Endothelial cell of umbilical vein (primary cell): ENCODE results near the gene TAAR9. TPM values are rescaled to one million over a fixed set of nuclear protein-coding genes. Genes with fewer than 3 reads are reported as not detected.
A peak's percentile ranks its signal among the peaks of the same experiment; 100 is the strongest.
"Not testable (repeated sequence)": the region's sequence is repeated elsewhere in the genome, so short reads cannot be mapped to it uniquely, and the experiment has no call there.

ENCODE experiments used
- BruUV-seq: library from RNA; stranded (reverse); fragments of 400-500 nt; replicated peaks from 2 replicates; lab custom pipeline; 2021; lab: Mats Ljungman, UMichigan
- CTCF ChIA-PET: fragments of 300-600, 350-600 bp; sonication (Branson Sonifier 250); formaldehyde crosslinking; loops from one replicate; lab custom pipeline; 2021; ENCODE audit warnings: antibody characterized with exemption, inconsistent platforms; lab: Charles Lee
- POLR2A ChIA-PET: fragments of 300-600, 350-600 bp; sonication (Branson Sonifier 250); formaldehyde crosslinking; loops from one replicate; lab custom pipeline; 2021; ENCODE audit warnings: antibody characterized with exemption, inconsistent platforms; lab: Charles Lee
- DNase-seq: peaks from one replicate; pipeline ENCODE4 v3.0.0-alpha.2; 2011; ENCODE audit warnings: low read depth, low spot score
- FAIRE-seq: peaks from 2 replicates; lab custom pipeline; 2011; peaks lifted over from hg19 to GRCh38; lab: Jason Lieb, UNC
- H2AFZ ChIP-seq: 2 replicates; pipeline ENCODE4 v1.6.0; 2012; ENCODE audit warnings: low read depth, low read length, control low read depth, inconsistent platforms
- H3K27ac ChIP-seq: 2 replicates; pipeline ENCODE4 v1.5.1; 2011; ENCODE audit warnings: low read depth, mild to moderate bottlenecking, control low read depth, low read length, moderate library complexity; ENCODE audit not compliant: insufficient read depth
- H3K27me3 ChIP-seq, 2 experiments: 2 replicates each; pipeline versions ENCODE4 v1.6.0 to v1.6.1; 2011; ENCODE audit warnings: low read length in 2 of 2, mixed read lengths in 1 of 2; ENCODE audit not compliant: control insufficient read depth in 2 of 2, insufficient read depth in 2 of 2
- H3K36me3 ChIP-seq, 2 experiments: 2 replicates in 1 of 2; 3 replicates in 1 of 2; pipeline ENCODE4 v1.5.1; 2011; ENCODE audit warnings: low read length in 2 of 2, mild to moderate bottlenecking in 1 of 2, moderate library complexity in 1 of 2; ENCODE audit not compliant: control insufficient read depth in 2 of 2, insufficient read depth in 2 of 2; ENCODE audit errors: extremely low read depth in 1 of 2
- H3K4me1 ChIP-seq: 3 replicates; pipeline ENCODE4 v1.5.1; 2011; ENCODE audit warnings: mild to moderate bottlenecking, low read length; ENCODE audit not compliant: control insufficient read depth, insufficient read depth; ENCODE audit errors: extremely low read depth
- H3K4me2 ChIP-seq: 2 replicates; pipeline ENCODE4 v1.6.1; 2011; ENCODE audit warnings: low read length, control low read depth, mixed read lengths; ENCODE audit not compliant: insufficient read depth
- H3K4me3 ChIP-seq, 3 experiments: fragments of 200-600 bp in 1 of 3; sonication (generic), shearing (Covaris generic) in 1 of 3; replicated peaks in 1 of 3; 2 replicates each; pipeline ENCODE4 v1.5.1; 2011 to 2016; ENCODE audit warnings: control low read depth in 3 of 3, low read length in 3 of 3, mild to moderate bottlenecking in 2 of 3, inconsistent platforms in 1 of 3, low read depth in 1 of 3, moderate library complexity in 1 of 3; ENCODE audit not compliant: insufficient read depth in 1 of 3
- H3K79me2 ChIP-seq: 2 replicates; pipeline ENCODE4 v1.6.0; 2012; ENCODE audit warnings: low read length, inconsistent platforms; ENCODE audit not compliant: control insufficient read depth, insufficient read depth
- H3K9ac ChIP-seq: replicated peaks from 2 replicates; pipeline ENCODE3; 2011; ENCODE audit warnings: low read length, control low read depth; ENCODE audit not compliant: insufficient read depth; ENCODE audit errors: extremely low read depth
- H3K9me1 ChIP-seq: replicated peaks from 3 replicates; pipeline ENCODE4 v1.6.0; 2011; ENCODE audit warnings: mild to moderate bottlenecking, low read length; ENCODE audit not compliant: control insufficient read depth, insufficient read depth; ENCODE audit errors: extremely low read depth
- H3K9me3 ChIP-seq: replicated peaks from 2 replicates; pipeline ENCODE4 v1.5.1; 2012; ENCODE audit warnings: low read length, inconsistent platforms; ENCODE audit not compliant: control insufficient read depth, insufficient read depth
- H4K20me1 ChIP-seq: replicated peaks from 2 replicates; pipeline ENCODE3; 2011; ENCODE audit warnings: mild to moderate bottlenecking, low read length; ENCODE audit not compliant: control insufficient read depth, insufficient read depth; ENCODE audit errors: extremely low read depth
- CTCF ChIP-seq, 2 donors: IDR thresholded peaks; 1 replicate in 1 of 2; 2 replicates in 1 of 2; pipeline ENCODE4 v1.5.1; 2011; ENCODE audit warnings: low read length in 2 of 2, mild to moderate bottlenecking in 2 of 2, moderate library complexity in 2 of 2, control low read depth in 1 of 2, inconsistent platforms in 1 of 2, low read depth in 1 of 2; ENCODE audit not compliant: insufficient read depth in 1 of 2; ENCODE audit errors: extremely low read depth in 1 of 2
- FOS ChIP-seq: IDR thresholded peaks from 2 replicates; pipeline ENCODE4 v1.6.1; 2011; ENCODE audit warnings: mild to moderate bottlenecking, low read length, moderate library complexity, borderline replicate concordance; ENCODE audit not compliant: insufficient read depth
- GATA2 ChIP-seq: IDR thresholded peaks from 2 replicates; pipeline ENCODE4 v1.7.0; 2011; ENCODE audit warnings: low read depth, mild to moderate bottlenecking, moderate library complexity, mixed read lengths, low read length; ENCODE audit not compliant: insufficient read length, insufficient read depth
- JUN ChIP-seq: IDR thresholded peaks from 2 replicates; pipeline ENCODE4 v1.6.1; 2011; ENCODE audit warnings: borderline replicate concordance, low read depth; ENCODE audit not compliant: insufficient read length, insufficient read depth
- dilution Hi-C: fragments of 300-500 bp; cut with MboI; formaldehyde crosslinking; loops from one replicate; pipeline ENCODE4 v1.15.0; 2019; ENCODE audit warnings: low sequenced_read_pairs; ENCODE audit not compliant: extremely low pct_ligation_motif_present
- intact Hi-C: fragments of 100-400 bp; cut with micrococcal nuclease; formaldehyde crosslinking; loops from one replicate; pipeline ENCODE4 v1.10.0; 2022
- polyA plus RNA-seq, 4 experiments: library from polyadenylated mRNA; depleted of rRNA in 3 of 4; stranded (reverse) in 3 of 4; unstranded in 1 of 4; fragments of >200 nt; gene quantifications; 2 replicates each; pipeline versions ENCODE4 v1.2.1 to v1.2.3, GENCODE V29; 2011 to 2012; ENCODE audit warnings: missing spikeins in 1 of 4
- total RNA-seq: library from RNA; stranded (reverse); gene quantifications from 2 replicates; pipeline ENCODE4 v1.2.3, GENCODE V29; 2021

TAAR9 gene
- total and polyA plus RNA-seq, 2 donors (not counting 3 experiments of a cell fraction or from before 2014, with no cell fraction given): not detected

DNA sequence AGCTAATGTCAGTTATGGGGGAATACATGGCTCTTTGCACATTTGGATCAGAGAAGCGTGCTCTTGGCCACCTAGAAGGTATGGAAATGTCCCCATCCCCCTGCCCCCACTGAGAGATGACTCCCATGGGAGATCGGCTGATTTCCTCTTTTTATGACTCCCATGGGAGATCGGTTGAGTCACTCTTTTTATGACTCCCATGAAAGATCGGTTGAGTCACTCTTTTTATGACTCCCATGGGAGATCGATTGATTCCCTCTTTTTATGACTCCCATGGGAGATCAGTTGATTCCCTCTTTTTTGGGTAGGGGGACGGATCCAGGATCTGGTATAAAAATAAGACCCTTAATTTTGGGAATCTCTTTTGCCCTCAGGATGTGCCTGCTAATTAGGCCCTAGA, 10.3 kb upstream of the TAAR9 start:
- TF ChIP-seq JUN: peak; percentile 26
- TF ChIP-seq GATA2: no peak
- DNase-seq: no peak
- FAIRE-seq: no peak
- Histone ChIP-seq H2AFZ (no peak overlapping the region), H3K9ac (no peak overlapping the region), H3K9me1 (no peaks in the 10 kb centered on the region), H3K4me3 (no peak overlapping the region), H3K9me3 (no peaks in the 10 kb centered on the region), H3K4me1 (no peaks in the 10 kb centered on the region), H3K27ac (no peak overlapping the region), H4K20me1 (no peaks in the 10 kb centered on the region), H3K36me3 (no peaks in the 10 kb centered on the region), H3K27me3 (peaks cover 10 to 27% of the 10 kb centered on the region in 2 experiments), H3K79me2 (no peaks in the 10 kb centered on the region), H3K4me2 (no peak overlapping the region)
- POLR2A ChIA-PET: no interaction called here
- intact Hi-C loops (no loop called here), dilution Hi-C loops (no loop called here)
- no TSS peak for BruUV-seq
- CTCF ChIA-PET: interaction anchor here (1.4 to 1.6 kb wide), 2 partner anchors 15 to 295 kb away, joined by 5 read pairs; partner anchors contain the start of gene STX7

- H4K20me1 ChIP-seq: no peaks in the 10 kb centered on the region
- H3K36me3 ChIP-seq: no peaks in the 10 kb centered on the region
- H3K9ac ChIP-seq: no peak overlapping the region
- TF ChIP-seq CTCF (IDR thresholded peaks at IDR 0.05; ENCODE audit: extremely low read depth in 1 of 2, insufficient read depth in 1 of 2, low read depth in 1 of 2, low read length in 2 of 2): peak; percentile 60 to 63
- no peak for TF ChIP-seq FOS
- DNase-seq: peak; percentile 58
- peaks cover 6 to 12% of the 10 kb centered on the region in 2 experiments for H3K27me3 ChIP-seq
- no peaks in the 10 kb centered on the region for H3K4me1 ChIP-seq
- no peaks in the 10 kb centered on the region for H3K79me2 ChIP-seq
- BruUV-seq: no TSS peak
- peak; percentile 53 for FAIRE-seq
- H2AFZ ChIP-seq: no peak overlapping the region
- ChIA-PET POLR2A (no interaction called here), CTCF (interaction anchor here (0.5 to 2.5 kb wide), 45 partner anchors 8 to 1386 kb away, joined by 3 to 45 read pairs (median 4); partner anchors contain the start of genes SLC18B1, STX7 and TAAR8)
- dilution Hi-C loops (no loop called here), intact Hi-C loops (loop anchor here (1.0 to 5.0 kb wide), 8 partner anchors 137 to 1387 kb away; partner anchors contain the start of gene RPS12)
- no peaks in the 10 kb centered on the region for H3K9me3 ChIP-seq
- no peak overlapping the region for H3K27ac ChIP-seq
- H3K4me3 ChIP-seq: no peak overlapping the region
- H3K4me2 ChIP-seq: no peak overlapping the region
- H3K9me1 ChIP-seq: no peaks in the 10 kb centered on the region
Measured at GRCh38 chr6:132530293-132530974, 7.6 kb upstream of the TAAR9 start.

- FAIRE-seq, CTCF ChIA-PET, H2AFZ ChIP-seq, H3K4me2 ChIP-seq, DNase-seq, H4K20me1 ChIP-seq, H3K9me3 ChIP-seq, H3K9ac ChIP-seq, H3K79me2 ChIP-seq, dilution Hi-C loops, H3K9me1 ChIP-seq, H3K4me3 ChIP-seq, POLR2A ChIA-PET, H3K27ac ChIP-seq, H3K36me3 ChIP-seq, BruUV-seq, H3K4me1 ChIP-seq: not testable (repeated sequence)
- intact Hi-C loops: loop anchor here (5.0 kb wide), 5 partner anchors 133 to 1383 kb away; partner anchors contain the start of gene RPS12
- H3K27me3 ChIP-seq: peaks cover 2 to 23% of the 10 kb centered on the region in 2 experiments
Measured at GRCh38 chr6:132534546-132534945, 3.5 kb upstream of the TAAR9 start.
